HG03097 (cell line): Measurements from ENCODE around the gene NEURL3.

Experiments
- ATAC-seq: cut with Tn5 transposase; IDR thresholded peaks from one replicate; pipeline ENCODE4 v1.9.1; 2021; ENCODE audit not compliant: unreplicated experiment, low FRiP score

Gene NEURL3

GRCh38 chr2:96541398-96542152 lies 36.4 kb upstream of the NEURL3 start:
- no peak for ATAC-seq

- no peak for ATAC-seq
Measured at GRCh38 chr2:96540136-96540535, 35.0 kb upstream of the NEURL3 start.

GRCh38 chr2:96539215-96539920 lies 34.2 kb upstream of the NEURL3 start:
- ATAC-seq = no peak

GRCh38 chr2:96538487-96539214 lies 33.5 kb upstream of the NEURL3 start:
- no peak for ATAC-seq

GRCh38 chr2:96537734-96538486 lies 32.8 kb upstream of the NEURL3 start:
- ATAC-seq = no peak

- peak; percentile 42 for ATAC-seq
Measured at GRCh38 chr2:96537066-96537733, 32.0 kb upstream of the NEURL3 start.

- ATAC-seq = peak; percentile 37
Measured at GRCh38 chr2:96536445-96537065, 31.4 kb upstream of the NEURL3 start, which contains the start of gene ARID5A. Gene ARID5A (plus strand): TSS chr2:96536752. CDS start chr2:96536827, 75 bp downstream.

- no peak for ATAC-seq
Measured at GRCh38 chr2:96535331-96535730, 30.2 kb upstream of the NEURL3 start.

- ATAC-seq = no peak
Measured at GRCh38 chr2:96534701-96535181, 29.6 kb upstream of the NEURL3 start.

GRCh38 chr2:96534141-96534540 lies 29.0 kb upstream of the NEURL3 start:
- ATAC-seq = no peak

- ATAC-seq = no peak
Measured at GRCh38 chr2:96533292-96534073, 28.3 kb upstream of the NEURL3 start.

- ATAC-seq = no peak
Measured at GRCh38 chr2:96532641-96533291, 27.6 kb upstream of the NEURL3 start.

GRCh38 chr2:96531872-96532505 lies 26.8 kb upstream of the NEURL3 start:
- ATAC-seq = no peak

GRCh38 chr2:96531366-96531765 lies 26.2 kb upstream of the NEURL3 start:
- ATAC-seq = no peak

GRCh38 chr2:96530474-96531357 lies 25.6 kb upstream of the NEURL3 start:
- ATAC-seq = no peak

- ATAC-seq = no peak
Measured at GRCh38 chr2:96530144-96530430, 24.9 kb upstream of the NEURL3 start.
